Common myeloid progenitor, CD34-positive (primary cell): ENCODE measurements around the gene KIRREL3.

Experiments
- CTCF ChIA-PET: fragments of 350-600 bp; sonication (Branson Sonifier 250); formaldehyde crosslinking; loops from one replicate; lab custom pipeline; 2021; ENCODE audit warnings: antibody characterized with exemption; lab: Charles Lee
- POLR2A ChIA-PET: fragments of 350-600 bp; sonication (Branson Sonifier 250); formaldehyde crosslinking; loops from one replicate; lab custom pipeline; 2021; ENCODE audit warnings: antibody characterized with exemption; lab: Charles Lee
- DNase-seq, 3 donors: peaks; one replicate each; pipeline versions ENCODE4 v3.0.0 to v3.0.0-alpha.2; 2013
- H3K27ac ChIP-seq, 2 experiments: 1 replicate in 1 of 2; 2 replicates in 1 of 2; pipeline ENCODE4 v1.7.0; 2013; ENCODE audit warnings: inconsistent platforms in 2 of 2, low read length in 2 of 2, mild to moderate bottlenecking in 2 of 2, low read depth in 1 of 2, moderate library complexity in 1 of 2; ENCODE audit not compliant: severe bottlenecking in 2 of 2, insufficient read depth in 1 of 2, poor library complexity in 1 of 2
- H3K27me3 ChIP-seq, 5 experiments: replicated peaks in 2 of 5; 1 replicate in 3 of 5; 2 replicates in 2 of 5; pipeline versions ENCODE4 v1.6.1 to v1.7.0; 2013; ENCODE audit warnings: low read length in 4 of 5, mild to moderate bottlenecking in 2 of 5, moderate library complexity in 2 of 5, inconsistent platforms in 1 of 5; ENCODE audit not compliant: insufficient read depth in 5 of 5, control insufficient read depth in 4 of 5
- H3K36me3 ChIP-seq, 4 experiments: 1 replicate in 2 of 4; 2 replicates in 2 of 4; pipeline versions ENCODE4 v1.6.1 to v1.7.0; 2013; ENCODE audit warnings: low read length in 3 of 4, control low read depth in 1 of 4, mild to moderate bottlenecking in 1 of 4; ENCODE audit not compliant: control insufficient read depth in 4 of 4, insufficient read depth in 4 of 4
- H3K4me1 ChIP-seq, 4 experiments: 1 replicate in 3 of 4; 2 replicates in 1 of 4; pipeline versions ENCODE4 v1.6.1 to v1.7.1; 2013; ENCODE audit warnings: low read length in 3 of 4, mild to moderate bottlenecking in 3 of 4, control low read depth in 1 of 4, inconsistent platforms in 1 of 4, moderate library complexity in 1 of 4; ENCODE audit not compliant: control insufficient read depth in 4 of 4, insufficient read depth in 4 of 4; ENCODE audit errors: control extremely low read depth in 1 of 4
- H3K4me3 ChIP-seq, 7 experiments: 1 replicate in 4 of 7; 2 replicates in 3 of 7; pipeline versions ENCODE4 v1.5.1 to v1.7.0; 2013; ENCODE audit warnings: mild to moderate bottlenecking in 7 of 7, low read length in 6 of 7, moderate library complexity in 6 of 7, inconsistent platforms in 2 of 7, low read depth in 2 of 7, control low read depth in 1 of 7; ENCODE audit not compliant: insufficient read depth in 4 of 7, control insufficient read depth in 1 of 7; ENCODE audit errors: extremely low read depth in 1 of 7
- H3K9me3 ChIP-seq, 5 experiments: 1 replicate in 4 of 5; 2 replicates in 1 of 5; pipeline versions ENCODE4 v1.6.1 to v1.7.1; 2013; ENCODE audit warnings: low read length in 4 of 5, mild to moderate bottlenecking in 2 of 5, inconsistent platforms in 1 of 5, low read depth in 1 of 5, moderate library complexity in 1 of 5; ENCODE audit not compliant: control insufficient read depth in 4 of 5, insufficient read depth in 2 of 5; ENCODE audit errors: control extremely low read depth in 1 of 5
- WGBS: methylation state at CpG from one replicate; pipeline ENCODE4 v1.1.5; 2013; ENCODE audit not compliant: insufficient coverage; 5-methylcytosine and 5-hydroxymethylcytosine counted together

The KIRREL3 gene

DNA sequence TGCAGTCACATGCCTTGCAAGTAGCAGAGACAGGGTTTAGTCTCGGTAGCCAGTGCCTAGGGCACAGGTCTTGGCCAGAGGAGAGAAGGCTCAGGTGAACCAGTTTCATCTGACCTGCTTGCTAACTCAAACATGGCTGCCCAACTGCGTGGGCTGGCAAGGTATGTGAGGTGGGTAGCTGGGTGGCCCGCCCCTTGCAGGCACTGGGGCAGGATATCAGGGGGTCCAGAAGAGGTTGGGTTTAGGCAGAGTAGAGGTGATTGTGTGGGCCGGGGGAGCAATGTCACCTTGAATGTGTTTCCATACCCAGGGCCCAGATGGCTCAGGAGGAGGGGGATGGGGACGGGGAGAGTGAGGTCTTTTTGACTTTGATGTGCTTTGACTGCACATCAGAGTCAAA is 607.4 kb downstream of the KIRREL3 start:
- Histone ChIP-seq H3K27me3 (no peaks in the 10 kb centered on the region), H3K9me3 (no peaks in the 10 kb centered on the region), H3K36me3 (peaks cover 0 to 13% (median 3%) of the 10 kb centered on the region in 4 experiments), H3K27ac (no peak overlapping the region), H3K4me3 (peak overlapping the region in 4 of 7 experiments; percentile 2 to 54 (median 36)), H3K4me1 (peaks cover 15 to 72% (median 64%) of the 10 kb centered on the region in 4 experiments)
- ChIA-PET CTCF (interaction anchor here (0.6 to 2.7 kb wide), 12 partner anchors 10 to 892 kb away, joined by 3 to 23 read pairs (median 5); no protein-coding TSS in a partner anchor), POLR2A (interaction anchor here (0.6 to 1.0 kb wide), 2 partner anchors 35 to 82 kb away, joined by 3 read pairs; no protein-coding TSS in a partner anchor)
- DNase-seq, result no peak
- WGBS, result 48% methylated on average over 2 of the region's 5 CpGs

DNA sequence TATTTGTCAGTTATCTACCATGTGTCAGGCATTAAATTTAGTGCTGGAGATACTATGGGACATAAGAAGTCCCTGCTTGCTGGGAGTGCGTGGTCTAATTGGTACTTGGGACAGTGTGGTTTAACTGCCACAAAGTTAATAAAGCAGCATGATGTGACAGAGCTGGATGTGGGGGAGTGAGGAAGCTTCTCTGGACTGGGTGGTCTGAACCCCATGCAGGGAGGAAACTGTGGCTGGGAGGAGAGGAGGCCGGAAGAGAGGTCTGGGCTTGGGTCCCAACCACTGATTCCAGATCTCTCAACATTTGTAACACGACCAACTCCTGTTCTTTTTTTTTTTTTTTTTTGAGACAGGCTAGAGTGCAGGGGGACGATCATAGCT is 607.9 kb downstream of the KIRREL3 start:
- peak in 2 of 3 donors; percentile 74 to 80 for DNase-seq
- no peaks in the 10 kb centered on the region for H3K9me3 ChIP-seq
- no peaks in the 10 kb centered on the region for H3K27me3 ChIP-seq
- peak overlapping the region in 4 of 7 experiments; percentile 26 to 54 (median 45) for H3K4me3 ChIP-seq
- ChIA-PET CTCF (interaction anchor here (0.6 to 2.7 kb wide), 21 partner anchors 8 to 893 kb away, joined by 3 to 23 read pairs (median 4); partner anchors contain the start of gene DCPS), POLR2A (interaction anchor here (0.6 to 1.0 kb wide), 3 partner anchors 26 to 82 kb away, joined by 3 read pairs; no protein-coding TSS in a partner anchor)
- peaks cover 0 to 8% (median 3%) of the 10 kb centered on the region in 4 experiments for H3K36me3 ChIP-seq
- H3K4me1 ChIP-seq, result peaks cover 20 to 77% (median 70%) of the 10 kb centered on the region in 4 experiments
- 0% methylated on average over 1 of the region's 4 CpGs for WGBS
- peak overlapping the region in 1 of 2 experiments; percentile 36 for H3K27ac ChIP-seq

DNA sequence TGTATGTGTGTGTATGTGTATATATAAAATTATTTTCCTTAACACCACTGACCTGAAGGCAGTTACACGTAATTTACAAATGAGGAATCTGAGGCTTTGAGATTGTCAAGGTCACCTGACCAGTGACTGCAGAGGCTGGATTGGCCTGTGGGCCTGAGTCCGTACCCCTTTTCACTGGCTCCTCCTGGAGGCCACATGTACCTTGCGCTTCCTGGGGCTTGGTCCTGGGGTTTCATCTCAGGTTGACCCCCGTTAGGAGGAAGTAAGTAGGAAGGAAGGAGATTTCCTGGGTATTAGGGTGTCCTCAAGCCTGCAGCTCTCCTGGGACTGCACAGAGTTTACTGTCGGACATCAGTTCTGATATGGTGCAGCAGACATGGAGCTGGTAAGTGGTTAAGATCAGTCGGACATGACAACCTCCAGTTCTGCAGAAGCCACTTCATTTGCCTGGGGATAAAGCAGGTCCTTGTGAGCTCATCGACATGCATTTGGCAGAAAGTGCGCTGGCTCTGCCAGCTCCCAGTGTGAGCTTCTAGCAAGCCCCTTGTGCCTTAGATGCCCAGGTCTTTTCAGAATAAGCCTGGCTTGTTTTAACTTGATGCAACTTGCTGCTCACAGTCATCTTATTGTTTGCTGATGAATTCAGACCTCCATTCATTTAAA is 608.5 kb downstream of the KIRREL3 start:
- ChIA-PET CTCF (interaction anchor here (0.7 to 2.7 kb wide), 19 partner anchors 9 to 106 kb away, joined by 3 to 23 read pairs (median 4); partner anchors contain the start of gene DCPS), POLR2A (interaction anchor here (0.6 to 1.0 kb wide), 2 partner anchors 27 to 34 kb away, joined by 3 read pairs; no protein-coding TSS in a partner anchor)
- H3K27ac ChIP-seq, result peak overlapping the region; percentile 58 to 77
- 14% methylated on average over 6 of the region's 8 CpGs for WGBS
- no peaks in the 10 kb centered on the region for H3K27me3 ChIP-seq
- DNase-seq, result peak; percentile 66 to 79 (median 70)
- peaks cover 0 to 5% (median 2%) of the 10 kb centered on the region in 4 experiments for H3K36me3 ChIP-seq
- no peaks in the 10 kb centered on the region for H3K9me3 ChIP-seq
- peak overlapping the region in 4 of 7 experiments; percentile 26 to 54 (median 38) for H3K4me3 ChIP-seq
- peaks cover 26 to 83% (median 75%) of the 10 kb centered on the region in 4 experiments for H3K4me1 ChIP-seq

DNA sequence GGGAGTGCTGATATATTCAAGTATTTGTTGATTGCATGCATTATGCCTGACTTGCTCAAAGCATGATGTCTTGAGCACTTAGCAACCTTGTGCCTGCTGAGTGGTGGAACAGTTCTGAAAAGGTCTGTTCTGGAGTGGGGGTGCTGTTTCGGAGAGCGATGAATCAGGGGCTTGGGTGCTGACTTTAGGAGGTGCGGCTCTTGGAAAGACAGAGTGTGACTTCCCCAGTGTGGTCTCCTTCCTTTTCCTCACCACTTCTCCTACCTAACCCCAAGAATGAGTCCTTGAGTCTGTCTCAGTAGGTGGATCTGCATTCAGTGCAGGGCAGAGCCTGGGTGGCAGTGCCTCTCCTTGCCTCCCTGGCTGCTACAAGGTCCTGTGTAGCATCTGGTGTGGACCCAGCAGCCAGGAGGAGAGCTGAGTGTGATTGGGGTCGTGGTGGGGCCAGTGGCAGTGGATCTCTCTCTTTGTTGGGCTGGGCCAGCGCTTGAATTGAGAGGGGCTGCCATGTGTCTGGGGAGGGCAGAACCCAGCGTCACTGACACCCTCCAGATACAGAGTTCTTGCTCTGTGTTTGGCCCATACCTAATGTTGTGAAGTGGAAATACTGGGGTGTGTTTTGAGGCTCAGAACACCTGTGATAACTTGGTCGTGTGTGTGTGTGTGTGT is 609.1 kb downstream of the KIRREL3 start:
- WGBS, result no CpG with 5 or more reads among the region's 7 CpGs
- no peaks in the 10 kb centered on the region for H3K9me3 ChIP-seq
- peak overlapping the region in 1 of 7 experiments; percentile 13 for H3K4me3 ChIP-seq
- CTCF ChIA-PET, result interaction anchor here (0.7 to 2.7 kb wide), 8 partner anchors 10 to 89 kb away, joined by 3 to 23 read pairs (median 4); no protein-coding TSS in a partner anchor
- POLR2A ChIA-PET, result no interaction called here
- peaks cover 0 to 5% (median 2%) of the 10 kb centered on the region in 4 experiments for H3K36me3 ChIP-seq
- no peaks in the 10 kb centered on the region for H3K27me3 ChIP-seq
- H3K27ac ChIP-seq, result peak overlapping the region; percentile 69 to 77
- H3K4me1 ChIP-seq, result peaks cover 28 to 89% (median 81%) of the 10 kb centered on the region in 4 experiments
- DNase-seq, result peak in 2 of 3 donors; percentile 49 to 57

DNA sequence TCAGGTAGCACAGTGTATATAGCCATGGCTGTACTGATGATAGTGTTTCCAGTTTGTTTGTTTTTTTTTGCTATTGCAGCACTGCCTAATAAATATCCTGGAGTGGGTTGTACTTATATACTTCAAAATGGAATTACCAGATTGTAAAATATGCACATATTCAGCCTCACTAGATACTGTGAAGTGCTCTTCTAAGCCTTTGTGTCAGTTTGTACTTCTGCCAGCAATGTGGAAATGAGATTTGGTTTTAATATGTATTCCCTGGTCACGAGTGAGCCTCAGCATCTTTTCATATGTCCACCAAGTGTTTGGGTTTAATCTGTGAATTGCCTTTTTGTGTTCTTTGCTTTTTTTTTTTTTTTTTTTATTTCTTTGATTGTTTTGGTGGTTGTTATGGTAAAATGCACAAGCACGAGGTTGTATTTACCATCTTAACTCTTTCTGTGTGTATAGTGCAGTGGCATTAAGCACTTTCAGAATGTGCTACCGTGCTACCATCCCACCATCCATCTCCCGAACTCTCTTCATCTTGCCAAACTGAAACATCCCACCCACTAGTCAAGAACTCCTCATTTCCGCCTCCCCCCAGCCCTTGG is 610.2 kb downstream of the KIRREL3 start:
- peak overlapping the region; percentile 69 to 77 for H3K27ac ChIP-seq
- DNase-seq, result peak in 2 of 3 donors; percentile 57 to 70
- peaks cover 28 to 95% (median 87%) of the 10 kb centered on the region in 4 experiments for H3K4me1 ChIP-seq
- WGBS, result no CpG with 5 or more reads among the region's 5 CpGs
- H3K9me3 ChIP-seq, result no peaks in the 10 kb centered on the region
- no peaks in the 10 kb centered on the region for H3K27me3 ChIP-seq
- H3K36me3 ChIP-seq, result peaks cover 0 to 3% (median 1%) of the 10 kb centered on the region in 4 experiments
- ChIA-PET POLR2A (no interaction called here), CTCF (no interaction called here)
- no peak overlapping the region for H3K4me3 ChIP-seq

DNA sequence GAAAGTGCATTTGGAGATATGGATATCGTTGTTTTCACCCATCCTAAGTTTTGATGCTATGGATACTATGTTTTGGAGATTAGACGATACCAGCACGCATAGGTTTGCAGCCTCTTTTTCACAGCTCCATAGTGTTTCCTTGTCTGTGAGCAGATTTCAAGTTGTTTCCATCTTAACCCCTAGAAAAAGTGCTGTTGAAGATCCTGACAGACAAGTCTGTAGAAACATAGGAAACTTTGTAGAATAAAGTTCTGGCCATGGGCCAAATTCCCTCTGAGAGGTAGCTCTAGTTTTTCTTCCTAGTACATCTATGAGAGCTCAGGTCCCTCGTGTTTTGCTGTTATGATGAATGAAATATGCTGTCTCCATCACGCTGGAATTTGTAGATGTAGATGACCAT is 612.7 kb downstream of the KIRREL3 start:
- H3K36me3 ChIP-seq, result no peaks in the 10 kb centered on the region
- DNase-seq, result no peak
- POLR2A ChIA-PET, result interaction anchor here (0.7 kb wide), 1 partner anchor 171 kb away, joined by 4 read pairs; no protein-coding TSS in a partner anchor
- H3K27ac ChIP-seq, result peak overlapping the region; percentile 14 to 48
- H3K4me1 ChIP-seq, result peaks cover 28 to 90% (median 77%) of the 10 kb centered on the region in 4 experiments
- 100% methylated on average over 1 of the region's 5 CpGs for WGBS
- H3K27me3 ChIP-seq, result no peaks in the 10 kb centered on the region
- H3K4me3 ChIP-seq, result no peak overlapping the region
- CTCF ChIA-PET, result interaction anchor here (0.9 to 1.9 kb wide), 4 partner anchors 28 to 77 kb away, joined by 3 to 10 read pairs (median 4); no protein-coding TSS in a partner anchor
- H3K9me3 ChIP-seq, result no peaks in the 10 kb centered on the region
